ENCODE results near the gene KLK15. TPM values are rescaled to one million over a fixed set of nuclear protein-coding genes. Genes with fewer than 3 reads are reported as not detected.

KLK15 gene
- total RNA-seq, 2 experiments from 2014 or later = not detected

DNA sequence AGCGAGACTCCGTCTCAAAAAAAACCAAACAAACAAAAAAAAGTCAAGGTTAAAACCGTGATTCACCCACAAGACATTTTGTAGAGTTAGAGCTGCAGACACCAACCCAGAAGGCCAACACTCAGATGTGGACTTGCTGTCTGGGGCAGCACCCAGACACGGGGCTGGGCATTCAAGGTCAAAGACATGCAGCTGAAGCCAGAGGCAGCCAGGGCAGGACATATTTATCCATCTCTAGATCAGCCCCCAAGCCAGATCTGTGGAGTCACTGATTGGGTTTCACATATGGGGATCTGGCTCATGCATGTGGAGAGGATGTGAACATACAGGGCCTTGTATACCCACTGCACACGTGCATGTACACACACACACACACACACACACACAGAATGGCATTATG lies 3.6 kb downstream of the KLK15 start:
- no peak for DNase-seq
- no peaks in the 10 kb centered on the region for H3K36me3 ChIP-seq (ENCODE audit: insufficient read depth, low read length)
- no peak overlapping the region for H3K4me3 ChIP-seq (ENCODE audit: low read length)
- H3K27me3 Mint-ChIP-seq = peaks cover 64% of the 10 kb centered on the region
- ChIA-PET POLR2A (no interaction called here), CTCF (no interaction called here)
- no peaks in the 10 kb centered on the region for H3K4me1 Mint-ChIP-seq (ENCODE audit: low read depth)
- peaks cover 13 to 18% of the 10 kb centered on the region in 2 experiments for H3K27me3 ChIP-seq (ENCODE audit: control insufficient read depth in 1 of 2, insufficient read depth in 2 of 2, low read length in 2 of 2)
- intact Hi-C loops (cut with DNase I, micrococcal nuclease) = no loop called here
- no peaks in the 10 kb centered on the region for H3K9me3 Mint-ChIP-seq
- H3K27ac Mint-ChIP-seq = no peak overlapping the region
- peaks cover 0 to 8% of the 10 kb centered on the region in 2 experiments for H3K9me3 ChIP-seq (ENCODE audit: control insufficient read depth in 1 of 2, insufficient read depth in 1 of 2, low read length in 2 of 2)
- TF ChIP-seq, protein P1, sequence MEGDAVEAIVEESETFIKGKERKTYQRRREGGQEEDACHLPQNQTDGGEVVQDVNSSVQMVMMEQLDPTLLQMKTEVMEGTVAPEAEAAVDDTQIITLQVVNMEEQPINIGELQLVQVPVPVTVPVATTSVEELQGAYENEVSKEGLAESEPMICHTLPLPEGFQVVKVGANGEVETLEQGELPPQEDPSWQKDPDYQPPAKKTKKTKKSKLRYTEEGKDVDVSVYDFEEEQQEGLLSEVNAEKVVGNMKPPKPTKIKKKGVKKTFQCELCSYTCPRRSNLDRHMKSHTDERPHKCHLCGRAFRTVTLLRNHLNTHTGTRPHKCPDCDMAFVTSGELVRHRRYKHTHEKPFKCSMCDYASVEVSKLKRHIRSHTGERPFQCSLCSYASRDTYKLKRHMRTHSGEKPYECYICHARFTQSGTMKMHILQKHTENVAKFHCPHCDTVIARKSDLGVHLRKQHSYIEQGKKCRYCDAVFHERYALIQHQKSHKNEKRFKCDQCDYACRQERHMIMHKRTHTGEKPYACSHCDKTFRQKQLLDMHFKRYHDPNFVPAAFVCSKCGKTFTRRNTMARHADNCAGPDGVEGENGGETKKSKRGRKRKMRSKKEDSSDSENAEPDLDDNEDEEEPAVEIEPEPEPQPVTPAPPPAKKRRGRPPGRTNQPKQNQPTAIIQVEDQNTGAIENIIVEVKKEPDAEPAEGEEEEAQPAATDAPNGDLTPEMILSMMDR (IDR thresholded peaks at IDR 0.05) = no peak
- ATAC-seq (ENCODE audit: poor library complexity) = no peak
- H3K36me3 Mint-ChIP-seq (ENCODE audit: low read depth) = no peaks in the 10 kb centered on the region
- no peak overlapping the region for H3K27ac ChIP-seq (ENCODE audit: low read depth in 1 of 2, low read length in 2 of 2)
- H3K4me3 Mint-ChIP-seq = no peak overlapping the region
- peaks cover under 1% of the 10 kb centered on the region for H3K4me1 ChIP-seq (ENCODE audit: insufficient read depth, low read length)

DNA sequence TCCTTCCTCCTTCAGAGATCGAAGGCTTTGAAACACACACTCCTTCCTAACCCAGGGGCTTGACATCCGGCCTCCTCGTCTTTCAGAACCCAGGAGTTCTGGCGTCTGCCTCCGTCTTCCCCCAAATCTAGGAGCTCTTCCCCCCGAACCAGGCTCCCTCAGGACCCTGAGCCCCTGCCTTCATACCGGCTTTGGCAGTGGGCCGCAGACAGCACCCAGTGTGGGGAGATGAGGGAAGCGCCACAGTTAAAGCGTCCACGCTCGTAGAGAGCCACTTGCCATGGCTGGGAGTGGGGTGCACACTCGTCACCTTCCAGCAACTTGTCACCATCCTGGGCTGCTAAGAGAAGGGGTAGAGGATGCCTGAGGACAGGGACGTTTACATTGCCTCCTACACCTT lies 5.9 kb downstream of the KLK15 start:
- H3K27ac Mint-ChIP-seq = no peak overlapping the region
- H3K4me1 Mint-ChIP-seq (ENCODE audit: low read depth) = no peaks in the 10 kb centered on the region
- no peaks in the 10 kb centered on the region for H3K36me3 Mint-ChIP-seq (ENCODE audit: low read depth)
- H3K9me3 Mint-ChIP-seq = no peaks in the 10 kb centered on the region
- H3K36me3 ChIP-seq (ENCODE audit: insufficient read depth, low read length) = no peaks in the 10 kb centered on the region
- H3K9me3 ChIP-seq (ENCODE audit: control insufficient read depth in 1 of 2, insufficient read depth in 1 of 2, low read length in 2 of 2) = peaks cover 0 to 8% of the 10 kb centered on the region in 2 experiments
- ChIA-PET CTCF (no interaction called here), POLR2A (no interaction called here)
- DNase-seq (no peak), ATAC-seq (ENCODE audit: poor library complexity) (no peak)
- TF ChIP-seq, protein P1 (IDR thresholded peaks at IDR 0.05) = no peak
- no peaks in the 10 kb centered on the region for H3K4me1 ChIP-seq (ENCODE audit: insufficient read depth, low read length)
- peaks cover 61% of the 10 kb centered on the region for H3K27me3 Mint-ChIP-seq
- H3K27ac ChIP-seq (ENCODE audit: low read depth in 1 of 2, low read length in 2 of 2) = no peak overlapping the region
- no peak overlapping the region for H3K4me3 ChIP-seq (ENCODE audit: low read length)
- H3K27me3 ChIP-seq (ENCODE audit: control insufficient read depth in 1 of 2, insufficient read depth in 2 of 2, low read length in 2 of 2) = peaks cover 2 to 13% of the 10 kb centered on the region in 2 experiments
- intact Hi-C loops (cut with DNase I, micrococcal nuclease) = no loop called here
- no peak overlapping the region for H3K4me3 Mint-ChIP-seq

DNA sequence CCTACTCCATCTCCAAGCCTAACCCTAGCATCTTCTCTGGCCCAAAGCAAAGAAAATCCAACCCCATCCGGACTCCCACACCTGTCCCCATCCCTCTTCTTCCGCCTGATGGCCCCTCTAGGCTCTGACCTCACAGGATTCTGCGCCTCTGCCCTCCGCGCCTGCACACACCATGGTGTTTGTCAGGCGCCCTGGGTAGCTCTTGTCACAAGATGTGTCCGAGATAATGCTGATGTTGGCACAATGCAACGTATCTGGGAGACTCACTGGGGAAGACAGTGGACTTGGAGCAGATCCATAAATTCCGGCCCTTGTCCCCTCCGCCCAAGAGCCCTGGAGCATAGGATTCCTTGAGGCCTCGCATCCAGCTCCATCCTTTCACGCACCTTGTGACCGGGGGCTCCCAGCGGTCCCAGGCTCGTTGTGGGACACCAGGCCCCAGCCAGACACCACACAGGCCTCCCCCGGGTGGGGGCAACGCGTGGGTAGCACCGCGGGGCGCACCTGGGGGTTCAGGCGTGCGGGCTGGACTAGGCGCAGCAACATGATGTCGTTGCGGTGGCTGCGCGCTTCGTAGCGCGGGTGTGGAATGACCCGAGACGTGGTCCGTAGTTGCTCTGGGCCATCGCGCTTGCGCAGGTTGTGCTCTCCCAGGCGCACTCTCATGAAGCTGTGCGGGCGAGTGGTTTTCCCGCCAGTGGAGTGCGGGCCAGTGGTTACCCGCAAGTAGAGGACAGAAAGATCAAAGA lies 6.7 kb downstream of the KLK15 start:
- POLR2A ChIA-PET = no interaction called here

More for the DNA sequence above, 6.7 kb downstream of the KLK15 start:
- H3K4me3 Mint-ChIP-seq = no peak overlapping the region
- Histone ChIP-seq H3K9me3 (ENCODE audit: control insufficient read depth in 1 of 2, insufficient read depth in 1 of 2, low read length in 2 of 2) (peaks cover 0 to 9% of the 10 kb centered on the region in 2 experiments), H3K4me1 (ENCODE audit: insufficient read depth, low read length) (no peaks in the 10 kb centered on the region), H3K27me3 (ENCODE audit: control insufficient read depth in 1 of 2, insufficient read depth in 2 of 2, low read length in 2 of 2) (peaks cover 4 to 14% of the 10 kb centered on the region in 2 experiments), H3K4me3 (ENCODE audit: low read length) (no peak overlapping the region), H3K27ac (ENCODE audit: low read depth in 1 of 2, low read length in 2 of 2) (no peak overlapping the region), H3K36me3 (ENCODE audit: insufficient read depth, low read length) (no peaks in the 10 kb centered on the region)
- intact Hi-C loops (cut with DNase I, micrococcal nuclease) = no loop called here
- H3K27me3 Mint-ChIP-seq = peaks cover 64% of the 10 kb centered on the region
- CTCF ChIA-PET = no interaction called here
- ATAC-seq (ENCODE audit: poor library complexity) = no peak
- H3K4me1 Mint-ChIP-seq (ENCODE audit: low read depth) = no peaks in the 10 kb centered on the region
- H3K36me3 Mint-ChIP-seq (ENCODE audit: low read depth) = no peaks in the 10 kb centered on the region
- H3K9me3 Mint-ChIP-seq = no peaks in the 10 kb centered on the region
- TF ChIP-seq, protein P1 (IDR thresholded peaks at IDR 0.05) = no peak
- H3K27ac Mint-ChIP-seq = no peak overlapping the region
- no peak for DNase-seq
